ENCODE data around the gene UTF1.
"Not testable (repeated sequence)": the region's sequence is repeated elsewhere in the genome, so short reads cannot be mapped to it uniquely, and the experiment has no call there.

Gene UTF1

DNA sequence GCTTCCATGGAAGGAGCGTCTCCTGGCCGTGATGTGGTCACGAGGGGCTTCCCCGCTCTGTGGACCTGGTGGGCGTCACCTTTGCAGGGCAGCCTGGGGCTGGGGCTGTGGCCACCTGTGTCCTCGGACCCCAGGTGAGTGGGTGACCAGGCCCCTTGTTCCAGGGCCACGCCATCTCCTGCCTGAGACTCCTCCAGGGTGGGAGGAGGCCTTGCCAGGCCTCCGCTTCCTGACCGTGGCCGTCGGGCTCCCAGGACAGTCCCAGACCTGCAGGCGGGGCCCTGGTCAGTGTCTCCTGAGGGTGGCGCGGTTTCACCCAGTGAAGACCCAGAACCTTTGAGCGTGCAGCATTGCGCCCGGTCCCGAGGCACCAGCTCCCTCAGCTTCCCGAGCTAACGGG lies 20.4 kb upstream of the UTF1 start:
- DNase-seq (ENCODE audit: low read depth): no peak

DNA sequence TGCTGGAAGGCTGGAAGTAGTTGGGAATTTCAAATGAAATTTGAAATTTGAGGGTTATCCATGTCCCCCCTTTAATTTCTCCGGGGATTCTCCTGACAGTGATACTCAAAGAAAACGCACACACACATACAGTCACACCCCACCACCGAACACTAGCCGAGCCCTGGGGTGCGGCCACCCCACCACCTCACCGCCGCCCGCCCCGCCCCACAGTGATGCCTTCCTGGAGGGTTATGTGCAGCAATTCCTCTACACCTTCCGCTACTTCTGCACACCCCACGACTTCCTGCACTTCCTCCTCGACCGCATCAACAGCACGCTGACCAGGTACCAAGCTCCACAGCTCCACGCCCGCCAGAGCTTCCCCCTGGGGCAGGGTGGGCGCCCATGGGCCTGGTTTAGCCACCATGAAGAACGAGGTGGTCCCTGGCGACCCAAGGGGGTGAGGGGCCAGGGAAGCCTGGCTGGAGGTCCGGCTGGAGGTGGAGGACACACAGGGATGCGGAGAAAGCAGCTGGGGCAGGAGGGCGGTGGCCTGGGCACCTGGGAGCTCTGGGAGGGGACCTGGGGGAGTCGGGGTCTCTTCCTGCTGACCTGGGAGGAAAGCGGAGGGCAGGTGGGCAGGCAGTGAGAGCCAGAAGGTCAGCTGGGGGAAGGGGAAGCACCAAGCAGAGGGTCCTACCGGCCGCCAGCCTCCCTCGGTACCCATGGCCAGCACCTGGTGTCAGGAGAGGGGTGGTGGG lies 19.4 kb upstream of the UTF1 start:
- no peak for DNase-seq (ENCODE audit: low read depth)

DNA sequence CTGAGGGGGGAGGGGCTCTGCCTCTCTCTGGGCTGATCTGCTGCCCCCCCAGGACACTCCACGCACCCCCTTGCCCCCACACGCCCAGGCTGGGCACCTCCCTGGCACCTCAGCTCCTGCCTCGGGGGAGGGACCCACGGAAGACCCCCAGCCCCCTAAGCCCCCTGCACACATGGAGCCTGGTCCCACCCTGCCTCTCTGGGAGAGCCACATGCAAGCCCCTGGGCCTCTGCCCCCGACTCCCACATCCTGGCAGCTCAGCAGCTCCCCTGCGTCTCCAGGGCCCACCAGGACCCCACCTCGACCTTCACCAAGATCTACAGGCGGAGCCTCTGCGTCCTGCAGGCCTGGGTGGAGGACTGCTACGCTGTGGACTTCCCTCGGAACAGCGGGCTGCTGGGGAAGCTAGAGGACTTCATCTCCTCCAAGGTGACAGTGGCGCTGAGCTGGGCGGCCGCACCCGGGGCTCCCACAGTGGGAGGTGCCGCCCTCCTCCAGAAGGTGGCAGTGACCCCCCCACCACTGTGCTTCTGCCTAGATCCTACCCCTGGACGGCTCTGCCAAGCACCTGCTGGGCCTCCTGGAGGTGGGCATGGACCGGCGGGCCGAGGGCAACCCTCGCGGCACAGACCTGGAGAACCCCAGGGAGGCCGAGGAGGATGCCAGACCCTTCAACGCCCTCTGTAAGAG lies 18.7 kb upstream of the UTF1 start:
- DNase-seq (ENCODE audit: low read depth): no peak

DNA sequence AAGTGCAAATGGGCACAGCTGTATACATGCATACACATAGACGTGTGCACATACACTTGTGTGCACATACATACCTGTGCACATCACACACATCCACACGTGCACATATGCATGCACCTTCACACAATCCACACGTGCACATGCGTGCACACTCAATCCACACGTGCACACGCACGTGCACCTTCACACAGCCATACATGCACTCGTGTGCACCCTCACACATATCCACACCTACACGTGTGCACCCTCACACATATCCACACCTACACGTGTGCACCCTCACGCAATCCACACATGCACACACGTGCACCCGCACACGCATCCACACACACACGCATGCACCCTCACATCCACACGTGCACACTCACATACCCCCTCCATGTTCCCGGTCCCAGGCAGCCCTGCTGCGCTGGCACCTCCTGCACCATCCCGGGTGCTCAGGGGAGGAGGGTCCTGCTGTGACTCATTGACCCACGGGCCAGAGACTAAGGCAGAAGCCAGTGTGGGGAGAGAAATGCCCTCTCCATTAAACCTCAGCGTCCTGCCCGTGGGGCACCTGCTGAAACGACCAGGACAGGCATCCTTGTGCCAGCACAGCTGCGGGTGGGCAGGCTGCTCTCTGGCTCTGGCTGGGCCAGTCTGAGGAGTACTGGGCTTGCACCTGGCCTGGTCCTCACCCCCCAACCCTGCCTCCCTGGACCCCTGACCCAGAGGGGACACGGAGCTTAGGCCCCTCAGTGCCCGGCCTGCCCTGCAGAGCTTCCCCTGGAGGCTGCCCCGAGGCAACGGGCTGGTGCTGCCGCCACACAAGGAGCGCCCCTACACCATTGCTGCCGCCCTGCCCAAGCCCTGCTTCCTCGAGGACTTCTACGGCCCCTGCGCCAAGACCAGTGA lies 17.8 kb upstream of the UTF1 start:
- no peak for DNase-seq (ENCODE audit: low read depth)

DNA sequence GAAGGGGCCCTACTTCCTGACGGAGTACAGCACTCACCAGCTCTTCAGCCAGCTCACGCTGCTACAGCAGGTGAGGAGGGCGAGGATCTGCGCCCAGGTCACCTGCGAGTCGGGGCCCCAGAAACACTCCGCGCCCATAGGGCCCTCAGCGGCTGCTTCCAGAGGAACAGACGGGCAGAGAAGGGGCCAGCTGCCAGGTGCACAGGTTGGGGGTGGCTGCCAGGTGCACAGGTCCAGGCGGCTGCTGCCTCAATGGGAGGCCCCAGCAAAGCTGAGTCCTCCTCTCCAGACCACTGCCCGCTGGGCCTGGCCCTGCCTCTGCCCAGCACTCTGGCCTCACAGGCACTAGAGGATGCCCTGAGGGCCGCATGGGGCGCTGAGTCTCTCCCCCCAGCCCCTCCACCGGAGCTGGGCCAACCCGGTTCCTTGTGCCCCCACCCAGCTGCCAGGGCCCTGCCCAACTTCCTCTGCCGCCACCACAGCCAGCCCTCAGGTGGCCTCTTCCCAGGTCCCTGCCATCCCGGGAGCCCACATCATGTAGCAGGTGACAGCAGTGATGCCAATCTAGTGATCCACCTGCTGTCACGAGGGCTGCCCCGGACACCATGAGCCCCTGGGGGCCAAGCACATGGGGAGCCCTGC lies 17.0 kb upstream of the UTF1 start:
- no peak for DNase-seq (ENCODE audit: low read depth)

DNA sequence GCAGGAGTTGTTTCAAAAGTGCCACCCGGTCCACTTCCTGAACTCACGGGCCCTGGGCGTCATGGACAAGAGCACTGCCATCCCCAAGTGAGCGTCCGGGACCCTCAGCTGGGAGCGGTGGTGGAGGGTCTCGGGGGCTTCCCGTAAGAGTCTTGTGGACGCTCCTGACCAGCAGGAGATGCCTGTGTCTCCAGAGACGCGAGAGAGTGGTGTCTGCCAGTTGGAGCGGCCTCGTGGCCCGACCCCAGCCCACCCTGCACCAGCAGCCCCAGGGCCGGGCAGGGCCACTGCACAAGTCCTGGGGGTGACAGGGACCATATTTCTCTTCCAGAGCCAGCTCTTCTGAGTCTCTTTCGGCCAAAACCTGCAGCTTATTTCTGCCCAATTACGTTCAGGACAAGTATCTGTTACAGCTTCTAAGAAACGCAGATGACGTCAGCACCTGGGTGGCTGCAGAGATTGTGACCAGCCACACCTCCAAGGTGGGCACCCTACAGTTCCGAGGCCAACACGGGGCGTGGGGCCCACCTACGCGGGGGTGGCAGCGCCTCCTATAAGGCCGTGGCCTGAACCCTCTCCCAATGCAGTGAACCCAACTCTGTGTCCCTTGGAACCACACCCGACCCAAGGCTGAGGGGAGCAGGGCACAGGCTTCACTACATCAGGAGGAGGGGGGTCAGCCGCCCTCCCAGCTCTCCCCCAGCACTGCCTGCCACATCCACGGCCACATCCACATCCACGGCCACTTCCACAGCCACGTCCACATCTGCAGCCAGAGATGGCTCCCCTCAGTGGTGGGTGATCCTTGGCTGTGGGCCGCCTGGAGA lies 16.2 kb upstream of the UTF1 start:
- no peak for DNase-seq (ENCODE audit: low read depth)

DNA sequence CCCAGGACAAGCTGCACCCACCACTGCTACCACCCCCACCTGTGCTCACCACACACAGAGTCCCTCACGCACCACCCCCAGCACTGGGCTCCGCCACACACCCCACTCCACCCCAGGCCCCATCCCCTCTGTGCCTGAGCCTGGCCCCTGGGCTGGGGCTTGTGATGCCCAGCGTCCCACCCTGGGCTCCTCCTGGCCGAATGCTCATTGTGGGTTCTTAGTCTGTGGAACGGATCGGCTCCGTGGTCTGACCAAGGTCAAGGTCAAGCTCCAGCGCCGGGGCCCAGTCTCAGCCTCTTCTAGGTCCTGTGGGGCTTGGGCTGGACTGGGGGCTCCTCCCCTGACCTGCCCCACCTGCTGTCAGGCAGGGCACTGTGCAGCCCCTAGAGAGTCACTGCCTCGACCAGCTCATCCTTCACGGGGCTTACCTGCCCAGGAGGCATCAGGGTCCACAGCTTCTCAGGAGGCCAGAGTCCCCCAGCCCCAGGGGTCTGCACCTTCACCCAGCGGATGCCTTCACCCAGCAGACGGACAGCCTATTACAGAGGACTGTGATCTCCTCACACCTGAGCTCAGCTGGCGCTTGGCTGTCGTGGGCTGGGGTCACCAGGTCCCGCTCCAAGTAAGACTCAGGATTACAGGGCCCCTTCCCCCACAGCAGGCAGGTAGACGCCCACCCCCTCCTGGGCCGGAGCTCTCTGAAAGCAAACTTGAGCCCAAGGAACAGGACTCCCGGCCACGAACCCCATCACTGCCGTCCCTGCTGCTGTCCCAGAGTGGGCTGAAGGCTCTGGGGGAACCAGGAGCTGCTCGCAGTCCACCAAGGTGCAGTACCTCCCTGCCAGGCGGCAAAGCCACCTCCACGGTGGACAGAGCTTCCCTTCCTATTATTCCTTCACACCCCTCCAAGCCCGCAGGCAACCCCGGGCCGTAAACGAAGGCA lies 15.3 kb upstream of the UTF1 start:
- no peak for DNase-seq (ENCODE audit: low read depth)

DNA sequence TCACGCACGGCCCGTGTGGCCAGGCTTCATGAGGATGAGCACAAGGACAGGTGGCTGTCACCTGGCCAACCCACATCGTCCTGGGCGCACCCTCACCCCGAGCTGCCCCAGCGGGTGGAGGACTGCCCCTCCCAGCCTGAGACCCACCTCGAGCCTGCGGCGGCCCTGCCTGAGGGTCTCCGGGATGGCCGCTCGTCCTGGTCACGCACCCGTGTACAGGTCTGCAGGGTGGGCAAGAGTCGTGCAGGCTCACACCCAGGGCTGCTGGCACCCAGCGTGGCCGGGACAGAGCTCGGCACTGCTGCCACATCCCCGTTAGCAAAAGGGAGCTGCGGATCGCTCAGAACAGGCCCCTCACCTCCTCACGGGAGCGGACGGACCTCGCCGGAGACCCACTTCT lies 14.4 kb upstream of the UTF1 start:
- no peak for DNase-seq (ENCODE audit: low read depth)

DNA sequence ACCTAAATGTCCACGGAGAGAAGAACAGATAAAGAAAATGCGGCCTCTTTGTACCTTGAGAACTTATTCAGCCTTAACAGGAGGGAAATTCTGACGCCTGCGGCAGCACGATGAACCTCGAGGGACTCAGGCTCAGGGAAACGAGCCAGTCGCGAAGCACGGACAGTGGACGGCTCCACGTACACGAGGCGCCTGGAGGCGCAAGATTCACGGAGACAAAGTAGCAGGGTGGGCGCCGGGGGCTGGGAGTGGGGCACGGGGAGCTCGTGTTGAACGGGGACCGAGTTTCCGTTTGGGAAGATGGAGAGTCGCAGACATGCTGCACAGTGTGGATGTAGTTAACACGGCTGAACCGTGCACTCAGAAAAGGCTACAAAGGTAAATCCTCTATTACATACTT lies 13.2 kb upstream of the UTF1 start:
- no peak for DNase-seq (ENCODE audit: low read depth)

DNA sequence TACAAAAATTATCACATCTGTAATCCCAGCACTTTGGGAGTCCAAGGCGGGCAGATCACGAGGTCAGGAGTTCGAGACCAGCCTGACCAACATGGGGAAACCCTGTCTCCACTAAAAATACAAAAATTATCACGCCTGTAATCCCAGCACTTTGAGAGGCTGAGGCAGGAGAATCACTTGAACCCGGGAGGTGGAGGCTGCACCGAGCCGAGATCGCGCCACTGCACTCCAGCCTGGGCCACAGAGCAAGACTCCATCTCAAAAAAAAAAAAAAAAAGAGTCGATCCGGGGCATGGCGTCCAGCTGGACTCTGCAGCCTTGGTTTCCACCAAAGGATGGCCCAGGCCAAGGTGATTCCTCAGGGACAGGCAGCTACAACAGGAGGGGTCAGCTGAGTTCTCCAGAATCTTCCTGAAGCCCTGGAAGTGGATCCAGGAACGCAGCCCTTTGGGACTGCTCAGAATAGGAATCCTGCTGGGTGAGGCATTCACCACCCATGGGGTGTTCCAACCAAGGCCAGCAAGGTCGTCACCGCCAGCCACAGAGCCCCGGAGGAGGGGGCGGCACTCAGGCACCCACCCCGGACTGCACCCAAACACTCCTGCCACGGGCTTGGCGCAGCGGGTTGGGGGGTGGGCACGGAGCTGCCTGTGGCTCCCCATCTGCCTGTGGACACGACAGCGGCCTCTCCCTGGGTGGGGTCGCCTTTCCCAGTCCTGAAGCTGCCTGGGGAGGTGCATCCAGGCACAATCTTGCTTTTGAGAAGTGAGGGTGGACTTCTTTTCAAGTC lies 12.0 kb upstream of the UTF1 start:
- no peak for DNase-seq (ENCODE audit: low read depth)

DNA sequence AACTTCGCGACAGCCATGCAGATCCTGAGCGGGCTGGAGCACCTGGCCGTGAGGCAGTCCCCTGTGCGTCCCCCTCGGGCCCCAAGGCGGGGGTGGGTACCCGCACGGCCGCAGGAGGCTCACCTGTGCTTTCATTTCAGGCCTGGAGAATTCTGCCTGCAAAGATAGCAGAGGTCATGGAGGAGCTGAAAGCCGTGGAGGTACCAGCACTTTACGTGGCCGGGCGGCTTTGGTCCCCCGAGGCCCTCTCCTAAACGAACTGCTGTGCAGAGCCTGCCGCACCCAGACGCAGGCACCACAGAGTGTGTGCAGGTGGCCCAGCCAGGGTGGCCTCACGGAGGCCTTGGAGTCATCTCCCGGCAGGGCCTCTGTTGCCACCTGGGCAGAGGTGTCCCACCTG lies 11.1 kb upstream of the UTF1 start:
- DNase-seq (ENCODE audit: low read depth): no peak

DNA sequence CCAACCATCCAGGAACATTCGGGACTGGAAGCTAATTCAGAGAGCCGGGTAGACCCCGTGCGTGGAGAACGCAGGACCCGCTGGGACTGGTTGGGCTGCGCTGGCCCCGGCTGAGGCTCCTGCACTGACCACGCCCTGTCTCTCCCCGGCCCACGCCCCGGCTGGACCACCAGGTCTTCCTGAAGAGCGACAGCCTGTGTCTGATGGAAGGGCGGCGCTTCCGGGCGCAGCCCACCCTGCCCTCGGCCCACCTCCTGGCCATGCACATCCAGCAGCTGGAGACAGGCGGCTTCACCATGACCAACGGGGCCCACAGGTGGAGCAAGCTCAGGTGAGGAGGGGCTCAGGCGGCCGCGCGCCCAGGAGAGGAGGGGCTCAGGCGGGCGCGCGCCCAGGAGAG lies 10.2 kb upstream of the UTF1 start:
- DNase-seq (ENCODE audit: low read depth): no peak

DNA sequence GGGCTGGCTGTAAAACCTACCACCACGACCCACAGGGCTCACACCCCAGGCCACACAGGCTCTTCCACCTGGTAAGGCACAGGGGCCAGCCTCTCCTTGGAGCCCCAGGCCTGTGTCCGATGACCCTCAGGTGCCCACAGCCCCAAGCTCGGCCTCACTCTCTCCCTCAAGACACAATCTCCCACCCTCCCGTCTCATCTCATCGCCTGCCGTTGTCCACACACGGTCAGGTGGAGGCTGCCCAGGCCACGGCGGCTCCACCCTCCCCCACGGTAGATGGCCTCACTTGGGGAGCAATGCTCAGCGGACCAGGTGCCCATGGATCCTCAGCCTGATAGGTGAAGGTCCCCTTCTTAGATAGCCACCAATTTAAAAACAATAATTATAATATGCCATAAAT lies 8.7 kb upstream of the UTF1 start:
- DNase-seq (ENCODE audit: low read depth): no peak

DNA sequence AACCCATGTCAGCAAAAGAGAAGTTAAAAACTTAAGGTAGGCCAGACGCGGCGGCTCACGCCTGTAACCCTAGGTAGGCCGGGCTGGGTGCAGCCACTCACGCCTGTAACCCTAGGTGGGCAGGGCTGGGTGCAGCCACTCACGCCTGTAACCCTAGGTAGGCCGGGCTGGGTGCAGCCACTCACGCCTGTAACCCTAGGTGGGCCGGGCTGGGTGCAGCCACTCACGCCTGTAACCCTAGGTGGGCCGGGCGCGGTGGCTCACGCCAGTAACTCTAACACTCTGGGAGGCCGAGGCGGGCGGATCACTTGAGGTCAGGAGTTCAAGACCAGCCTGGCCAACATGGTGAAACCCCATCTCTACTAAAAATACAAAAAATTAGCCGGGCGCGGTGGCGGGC lies 8.3 kb upstream of the UTF1 start:
- not testable (repeated sequence) for DNase-seq (ENCODE audit: low read depth)

DNA sequence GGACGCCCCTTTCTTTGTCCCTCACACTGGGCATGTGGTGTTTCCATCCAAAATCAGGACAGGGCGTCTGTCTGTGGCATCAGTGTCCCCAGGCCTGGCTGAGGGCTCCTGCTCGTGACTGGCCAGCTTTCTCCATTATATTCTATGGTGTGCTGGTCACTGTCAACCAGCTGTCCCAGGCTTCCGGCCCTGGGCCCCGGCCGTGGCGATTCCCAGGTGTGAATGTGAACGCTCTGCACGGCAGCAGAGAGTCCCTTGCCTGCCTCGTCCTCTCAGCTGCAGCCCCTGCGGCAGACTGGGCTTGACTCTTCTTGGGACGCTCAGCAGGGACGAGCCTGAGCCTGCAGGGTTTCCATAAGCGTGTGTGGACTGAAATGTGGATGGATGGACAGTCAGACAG lies 5.9 kb upstream of the UTF1 start:
- no peak for DNase-seq (ENCODE audit: low read depth)

DNA sequence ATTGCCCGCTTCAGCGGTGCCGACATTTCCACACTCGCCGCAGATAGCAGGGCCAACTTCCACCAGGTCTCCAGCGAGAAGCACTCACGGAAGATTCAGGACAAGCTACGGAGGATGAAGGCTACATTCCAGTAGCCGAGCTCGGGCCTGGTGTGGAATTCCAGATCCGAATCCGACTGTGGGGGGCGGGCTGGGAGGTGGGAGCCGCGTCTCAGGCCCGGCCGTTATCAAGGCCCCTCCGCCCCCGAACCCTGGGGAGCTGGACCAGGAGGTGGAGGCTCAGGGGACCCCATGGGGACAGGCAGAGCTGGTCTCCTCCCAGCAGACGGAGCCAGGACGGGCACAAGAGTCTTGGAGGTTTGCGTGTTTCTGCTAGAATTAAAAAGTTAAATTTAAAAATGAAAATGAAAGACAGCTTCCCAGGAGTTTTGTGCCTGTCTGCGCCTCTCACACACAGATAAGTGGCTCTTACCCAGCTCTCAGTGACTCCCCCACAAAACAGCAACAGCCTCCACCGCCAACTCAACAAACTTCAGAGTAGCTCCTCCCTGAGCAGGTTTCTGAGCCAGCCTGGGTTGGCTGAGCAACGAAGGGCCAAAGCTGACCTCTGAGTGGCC lies 5.2 kb upstream of the UTF1 start:
- DNase-seq (ENCODE audit: low read depth): no peak

DNA sequence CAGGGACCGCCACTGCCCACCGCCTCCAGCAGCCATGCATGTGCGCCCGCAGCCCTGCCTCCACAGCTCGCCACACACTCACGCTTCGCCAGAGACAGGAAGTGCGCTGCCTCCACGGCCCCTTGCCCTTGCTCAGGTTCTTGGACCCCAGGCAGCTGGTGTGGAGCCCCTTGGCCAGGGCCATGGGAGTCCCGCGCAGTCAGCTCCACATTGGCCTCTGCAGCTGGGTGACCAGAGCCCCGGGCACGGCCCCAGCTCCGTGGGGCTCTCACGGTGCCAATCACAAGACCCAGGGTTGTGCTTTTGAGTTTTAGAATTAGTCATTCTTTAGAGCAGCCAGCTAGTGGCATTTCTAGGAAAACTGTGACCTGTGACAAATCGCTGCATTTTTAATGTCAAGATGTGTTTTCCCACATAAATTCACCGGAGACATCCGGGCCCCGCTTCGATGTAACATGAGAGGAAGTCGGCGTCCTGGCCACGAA lies 4.3 kb upstream of the UTF1 start:
- DNase-seq (ENCODE audit: low read depth): no peak

DNA sequence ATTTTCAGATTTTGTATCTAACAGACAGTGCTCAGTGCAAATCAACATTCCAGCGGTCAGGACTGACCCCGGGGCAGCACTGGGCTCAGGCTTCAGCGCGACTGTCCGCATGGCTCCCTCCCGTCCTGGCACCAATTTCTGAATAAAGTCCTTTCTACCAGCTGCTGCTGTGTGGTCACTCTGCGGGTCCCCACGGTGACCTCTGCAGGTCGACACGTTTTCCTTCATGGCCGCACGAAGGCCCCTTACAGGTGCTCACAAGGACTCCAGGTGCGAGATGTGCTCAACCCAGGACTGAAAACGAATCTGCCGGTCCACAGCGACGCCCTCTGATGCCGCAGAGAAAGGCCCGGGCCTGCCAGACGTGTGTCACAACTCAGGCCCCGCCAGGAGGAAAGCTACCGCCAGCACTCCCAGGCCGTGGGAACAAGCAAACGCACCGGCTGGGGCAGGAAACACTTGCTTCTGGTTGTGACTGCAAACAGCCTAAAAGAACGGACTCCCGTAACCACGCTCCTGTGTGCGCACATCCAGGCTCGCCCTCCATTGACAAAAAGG lies 3.7 kb upstream of the UTF1 start:
- no peak for DNase-seq (ENCODE audit: low read depth)

DNA sequence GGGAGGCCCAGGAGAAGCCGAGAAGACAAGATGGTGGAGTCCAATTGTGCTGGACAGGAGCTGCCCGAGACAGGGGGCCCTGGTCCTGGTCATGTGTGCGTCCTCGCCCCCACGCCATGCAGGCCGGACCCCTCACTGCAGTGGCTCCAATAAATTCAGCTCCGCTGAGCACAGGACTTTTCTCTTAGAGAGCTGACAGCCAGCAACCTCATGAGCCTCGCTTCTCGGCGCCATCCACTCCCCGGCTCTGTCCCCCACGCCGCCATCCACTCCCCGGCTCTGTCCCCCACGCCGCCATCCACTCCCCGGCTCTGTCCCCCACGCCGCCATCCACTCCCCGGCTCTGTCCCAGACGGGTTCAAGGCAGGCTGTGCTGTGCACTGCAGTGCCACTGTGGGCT lies 2.8 kb upstream of the UTF1 start:
- DNase-seq (ENCODE audit: low read depth): no peak
